A549 (cell line): ENCODE measurements around the gene OXT. TPM values are rescaled to one million over a fixed set of nuclear protein-coding genes. Genes with fewer than 3 reads are reported as not detected.

ENCODE experiments used
- ATAC-seq, 2 experiments: fragments of 200-7000 bp in 1 of 2; fragments of >200 bp in 1 of 2; cut with Nextera tagmentation in 1 of 2; cut with Tn5 transposase in 1 of 2; 3 replicates each; pipeline versions ENCODE4 v1.8.0 to v1.9.1; 2018 to 2020; ENCODE audit warnings: mild to moderate bottlenecking in 1 of 2, moderate library complexity in 1 of 2
- CTCF ChIA-PET: fragments of 300-600 bp; sonication (Branson Sonifier 250); formaldehyde crosslinking; extraction: SDS; loops from one replicate; lab custom pipeline; 2021; ENCODE audit warnings: antibody characterized with exemption, inconsistent platforms; lab: Yijun Ruan, JAX
- POLR2A ChIA-PET: fragments of 350-600 bp; formaldehyde crosslinking; extraction: SDS; loops from one replicate; lab custom pipeline; 2021; ENCODE audit warnings: antibody characterized with exemption, inconsistent platforms; lab: Yijun Ruan, JAX
- DNase-seq, 2 experiments: peaks; one replicate each; pipeline versions ENCODE4 v3.0.0 to v3.0.0-alpha.2; 2011 to 2016; ENCODE audit warnings: low read depth in 1 of 2, low spot score in 1 of 2
- FAIRE-seq: peaks from 2 replicates; lab custom pipeline; 2011; peaks lifted over from hg19 to GRCh38; lab: Jason Lieb, UNC
- H3K27ac ChIP-seq, 2 experiments: fragments of >200 bp; sonication (Bioruptor Twin); formaldehyde crosslinking; 3 replicates each; pipeline ENCODE4 v1.5.1; 2016 to 2017
- H3K4me1 ChIP-seq: fragments of >200 bp; sonication (Bioruptor Twin); formaldehyde crosslinking; 3 replicates; pipeline ENCODE4 v1.6.1; 2016
- H3K4me2 ChIP-seq: fragments of >200 bp; sonication (Bioruptor Twin); formaldehyde crosslinking; 3 replicates; pipeline ENCODE4 v1.6.1; 2016
- H3K4me3 ChIP-seq: fragments of >200 bp; sonication (Bioruptor Twin); formaldehyde crosslinking; 3 replicates; pipeline ENCODE4 v1.5.1; 2016
- H3K9me3 ChIP-seq: fragments of >200 bp; sonication (Bioruptor Twin); formaldehyde crosslinking; 3 replicates; pipeline ENCODE4 v1.6.1; 2016
- CHD4 ChIP-seq: fragments of 200-600 bp; sonication (generic); IDR thresholded peaks from 2 replicates; pipeline ENCODE4 v1.6.1; 2016; ENCODE audit warnings: antibody characterized with exemption, mild to moderate bottlenecking, borderline replicate concordance
- EP300 ChIP-seq, 2 experiments: fragments of >200 bp; sonication (Bioruptor Twin); formaldehyde crosslinking; IDR thresholded peaks; 2 replicates in 1 of 2; 3 replicates in 1 of 2; pipeline ENCODE4 v1.6.1; 2016 to 2017
- HOXB13 ChIP-seq: fragments of 250-450 bp; sonication (Bioruptor Pico); IDR thresholded peaks from 2 replicates; pipeline ENCODE4 v1.5.0; 2020; ENCODE audit warnings: low read depth, mild to moderate bottlenecking, moderate library complexity
- KDM1A ChIP-seq: fragments of 200-600 bp; sonication (generic); IDR thresholded peaks from 2 replicates; pipeline ENCODE4 v1.6.1; 2016; ENCODE audit warnings: low read depth, mild to moderate bottlenecking
- KDM5A ChIP-seq: fragments of 200-600 bp; sonication (generic); IDR thresholded peaks from 2 replicates; pipeline ENCODE4 v1.6.1; 2016; ENCODE audit warnings: antibody characterized with exemption, mild to moderate bottlenecking
- NFE2L2 ChIP-seq: fragments of 150-350 bp; conservative IDR thresholded peaks from 2 replicates; pipeline ENCODE4 v1.6.1; 2014; ENCODE audit warnings: low read length
- POLR2A ChIP-seq: IDR thresholded peaks from 2 replicates; pipeline ENCODE4 v1.6.1; 2012; ENCODE audit warnings: mild to moderate bottlenecking, low read length
- ZNF302 ChIP-seq: fragments of 250-450 bp; sonication (Bioruptor Pico); IDR thresholded peaks from 2 replicates; pipeline ENCODE4 v1.9.0; 2021; ENCODE audit warnings: inconsistent platforms, mild to moderate bottlenecking, moderate library complexity
- WGBS: methylation state at CpG from one replicate; pipeline ENCODE4 v1.1.6; 2017; ENCODE audit errors: missing lambda C conversion rate; 5-methylcytosine and 5-hydroxymethylcytosine counted together
- polyA plus RNA-seq, 4 experiments: library from polyadenylated mRNA; depleted of rRNA in 3 of 4; stranded (reverse); fragments of >200 nt; fragmentation: RNase III in 1 of 4; extraction: RNeasy Plus Mini Kit Qiagen cat#74134 plus additional on column Dnase treatment in 1 of 4; gene quantifications; 2 replicates in 3 of 4; 3 replicates in 1 of 4; pipeline ENCODE4 v1.2.3, GENCODE V29; 2011 to 2017
- TF ChIP-seq, protein P1 (sequence below): fragments of >200 bp; sonication (Bioruptor Twin); formaldehyde crosslinking; IDR thresholded peaks from 2 replicates; pipeline ENCODE4 v1.6.1; 2016
- TF ChIP-seq, protein P2 (sequence below): fragments of 150-350 bp; IDR thresholded peaks from 2 replicates; pipeline ENCODE4 v1.6.1; 2014; ENCODE audit warnings: low read depth, mild to moderate bottlenecking, low read length

OXT gene
- polyA plus RNA-seq, 2 of the 4 experiments (the other 2 are of a cell fraction) = not detected

DNA sequence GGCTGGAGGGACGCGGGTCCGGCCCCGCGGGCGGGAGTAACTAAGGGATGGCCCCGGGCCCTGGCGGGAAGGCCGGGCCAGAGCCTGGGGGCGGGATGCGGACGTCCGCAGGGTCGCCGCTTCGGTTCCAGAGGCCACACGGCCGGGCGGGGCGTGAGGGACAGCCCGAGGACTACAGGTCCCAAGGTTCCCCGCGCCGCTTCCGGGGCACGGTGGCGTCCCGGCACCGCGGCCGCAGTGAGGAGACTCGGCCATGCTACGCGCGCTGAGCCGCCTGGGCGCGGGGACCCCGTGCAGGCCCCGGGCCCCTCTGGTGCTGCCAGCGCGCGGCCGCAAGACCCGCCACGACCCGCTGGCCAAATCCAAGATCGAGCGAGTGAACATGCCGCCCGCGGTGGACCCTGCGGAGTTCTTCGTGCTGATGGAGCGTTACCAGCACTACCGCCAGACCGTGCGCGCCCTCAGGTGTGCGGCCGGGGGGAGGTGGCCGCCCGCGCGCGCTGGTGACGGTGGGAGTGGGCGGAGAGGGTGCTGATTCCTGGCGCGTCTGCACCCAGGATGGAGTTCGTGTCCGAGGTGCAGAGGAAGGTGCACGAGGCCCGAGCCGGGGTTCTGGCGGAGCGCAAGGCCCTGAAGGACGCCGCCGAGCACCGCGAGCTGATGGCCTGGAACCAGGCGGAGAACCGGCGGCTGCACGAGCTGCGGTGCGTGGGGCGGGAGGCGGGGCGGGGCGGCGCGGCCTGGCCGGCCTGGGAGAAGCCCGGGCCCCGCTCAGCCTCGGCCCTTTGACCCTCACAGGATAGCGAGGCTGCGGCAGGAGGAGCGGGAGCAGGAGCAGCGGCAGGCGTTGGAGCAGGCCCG is 25.4 kb upstream of the OXT start, which contains the start of gene MRPS26 (continued):
- TF ChIP-seq NFE2L2 (no peak), KDM1A (no peak), ZNF302 (CRISPR knock-in tag) (no peak)

DNA sequence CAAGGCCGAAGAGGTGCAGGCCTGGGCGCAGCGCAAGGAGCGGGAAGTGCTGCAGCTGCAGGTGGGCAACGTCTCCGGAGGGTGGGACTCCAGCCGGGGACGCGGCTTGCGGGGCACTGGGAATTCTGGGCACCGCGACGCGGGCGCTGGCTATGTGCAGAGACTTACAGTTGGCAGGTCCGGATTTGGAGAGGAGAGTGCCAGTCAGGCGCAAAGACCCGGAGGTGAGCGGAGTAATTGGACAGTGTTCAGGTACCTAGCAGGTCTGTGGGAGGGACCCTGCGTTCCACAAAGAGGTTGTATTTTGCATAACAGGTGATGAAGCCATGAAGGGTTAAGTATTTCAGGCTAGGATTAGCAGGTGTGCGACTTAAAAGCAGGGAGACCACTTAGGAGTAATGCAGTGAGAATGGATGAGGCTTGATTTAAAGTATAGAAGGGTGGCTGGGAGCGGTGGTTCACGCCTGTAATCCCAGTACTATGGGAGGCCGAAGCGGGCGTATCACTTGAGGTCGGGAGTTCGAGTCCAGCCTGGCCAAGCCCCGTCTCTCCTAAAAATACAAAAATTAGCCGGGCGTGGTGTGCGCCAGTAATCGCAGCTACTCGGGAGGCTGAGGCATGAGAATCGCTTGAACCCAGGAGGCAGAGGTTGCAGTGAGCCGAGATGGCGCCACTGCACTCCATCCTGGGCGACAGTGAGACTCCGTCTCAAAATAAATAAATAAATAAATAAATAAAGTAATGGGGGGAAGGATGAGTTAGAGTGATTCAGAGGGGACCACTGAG is 24.6 kb upstream of the OXT start:
- peaks cover 19% of the 10 kb centered on the region for H3K4me1 ChIP-seq
- no peaks in the 10 kb centered on the region for H3K9me3 ChIP-seq
- 44% methylated on average over 33 of the region's 39 CpGs for WGBS
- peak overlapping the region; percentile 86 to 94 for H3K27ac ChIP-seq
- no peak for TF ChIP-seq EP300 (IDR thresholded peaks at IDR 0.05)
- no peak for TF ChIP-seq HOXB13 (CRISPR knock-in tag)
- peak overlapping the region; percentile 77 for H3K4me2 ChIP-seq
- ChIA-PET POLR2A (interaction anchor here (0.7 kb wide), 1 partner anchor 195 kb away, joined by 3 read pairs; no protein-coding TSS in a partner anchor), CTCF (interaction anchor here (1.2 to 8.0 kb wide), 2 partner anchors 46 to 69 kb away, joined by 3 to 133 read pairs; no protein-coding TSS in a partner anchor)
- ATAC-seq = no peak; a peak in 1 of 6 replicates
- DNase-seq = peak in 1 of 2 experiments; percentile 53
- H3K4me3 ChIP-seq = peak overlapping the region; percentile 95
- FAIRE-seq = no peak

DNA sequence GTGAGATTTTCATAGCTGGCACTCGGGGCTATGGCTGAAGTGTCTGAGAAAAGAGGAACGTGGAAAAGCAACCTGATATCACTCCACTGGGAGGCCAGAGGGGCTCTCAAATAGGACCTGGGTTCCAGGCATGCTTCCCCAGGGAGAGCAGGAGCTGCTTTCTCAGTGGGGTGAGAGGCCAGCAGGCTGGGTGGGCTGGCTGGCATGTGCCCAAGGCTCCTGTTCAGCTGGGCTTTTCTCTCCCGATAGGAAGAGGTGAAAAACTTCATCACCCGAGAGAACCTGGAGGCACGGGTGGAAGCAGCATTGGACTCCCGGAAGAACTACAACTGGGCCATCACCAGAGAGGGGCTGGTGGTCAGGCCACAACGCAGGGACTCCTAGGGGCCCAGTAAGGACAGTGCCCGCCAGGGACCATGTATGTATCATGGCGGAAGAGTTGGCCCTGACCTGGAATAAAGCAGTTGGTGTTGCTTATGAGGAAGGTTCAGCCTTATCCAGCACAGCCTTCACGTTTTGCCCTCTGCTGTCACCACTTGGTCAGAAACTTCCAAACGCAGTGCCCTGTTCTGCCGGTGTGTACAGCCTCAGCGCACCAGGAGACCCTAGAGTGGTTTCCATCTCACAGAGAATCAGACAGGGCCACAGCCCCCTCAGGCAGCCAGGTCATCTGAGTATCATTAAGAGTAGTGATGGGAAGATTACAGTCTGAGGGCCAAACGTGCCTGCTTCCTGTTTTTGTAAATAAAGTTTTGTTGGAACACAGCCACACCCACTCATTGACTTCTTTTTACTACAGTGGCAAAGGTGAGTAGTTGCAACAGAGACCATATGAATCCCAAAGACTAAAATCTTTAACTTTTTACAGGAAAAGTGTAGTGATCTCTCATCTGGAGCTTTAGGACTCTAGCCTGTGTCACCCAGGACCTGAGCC is 23.7 kb upstream of the OXT start:
- H3K27ac ChIP-seq = peak overlapping the region in 1 of 2 experiments; percentile 94; a peak in 1 of 6 replicates
- H3K9me3 ChIP-seq = no peaks in the 10 kb centered on the region
- POLR2A ChIA-PET = no interaction called here
- CTCF ChIA-PET = interaction anchor here (0.7 to 8.0 kb wide), 5 partner anchors 28 to 304 kb away, joined by 3 to 133 read pairs (median 3); no protein-coding TSS in a partner anchor
- 90% methylated on average over 14 of the region's 14 CpGs for WGBS
- no peak for FAIRE-seq
- peak overlapping the region; percentile 95 for H3K4me3 ChIP-seq
- H3K4me1 ChIP-seq = peaks cover 13% of the 10 kb centered on the region
- DNase-seq = no peak
- H3K4me2 ChIP-seq = peak overlapping the region; percentile 77
- TF ChIP-seq NFE2L2 = no peak
- TF ChIP-seq CHD4 = no peak
- TF ChIP-seq, protein P1, sequence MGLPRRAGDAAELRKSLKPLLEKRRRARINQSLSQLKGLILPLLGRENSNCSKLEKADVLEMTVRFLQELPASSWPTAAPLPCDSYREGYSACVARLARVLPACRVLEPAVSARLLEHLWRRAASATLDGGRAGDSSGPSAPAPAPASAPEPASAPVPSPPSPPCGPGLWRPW = no peak
- no peak for TF ChIP-seq POLR2A
- no peak for ATAC-seq

DNA sequence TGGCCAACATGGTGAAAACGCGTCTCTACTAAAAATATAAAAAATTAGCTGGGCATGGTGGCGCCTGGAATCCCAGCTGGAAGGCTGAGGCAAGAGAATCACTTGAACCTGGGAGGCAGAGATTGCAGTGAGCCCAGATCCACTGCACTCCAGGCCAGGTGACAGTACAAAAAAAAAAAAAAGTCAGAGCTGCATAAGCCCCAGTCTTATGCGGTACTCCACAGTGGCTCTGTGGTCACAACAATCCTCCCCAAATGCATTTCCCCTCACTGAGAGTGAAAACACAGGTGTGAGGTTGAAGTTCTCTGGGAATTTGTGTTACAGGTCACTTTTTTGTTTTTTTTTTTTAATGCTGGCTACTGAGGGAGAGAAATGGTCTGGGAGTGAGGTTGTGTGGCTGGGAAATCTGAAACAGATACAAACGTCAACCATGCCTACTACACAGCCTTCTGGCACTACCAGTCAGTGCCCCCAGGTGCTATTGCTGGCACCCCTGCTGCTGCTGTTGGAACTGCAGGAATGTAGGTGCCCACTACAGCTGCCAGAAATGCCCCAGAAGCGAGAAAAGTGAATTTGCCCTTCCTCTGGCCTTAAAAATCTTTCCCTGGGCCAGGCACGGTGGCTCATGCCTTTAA is 19.9 kb upstream of the OXT start:
- ATAC-seq (peak; percentile 64 to 80; a peak in 5 of 6 replicates), DNase-seq (no peak), FAIRE-seq (no peak)
- TF ChIP-seq, protein P2, sequence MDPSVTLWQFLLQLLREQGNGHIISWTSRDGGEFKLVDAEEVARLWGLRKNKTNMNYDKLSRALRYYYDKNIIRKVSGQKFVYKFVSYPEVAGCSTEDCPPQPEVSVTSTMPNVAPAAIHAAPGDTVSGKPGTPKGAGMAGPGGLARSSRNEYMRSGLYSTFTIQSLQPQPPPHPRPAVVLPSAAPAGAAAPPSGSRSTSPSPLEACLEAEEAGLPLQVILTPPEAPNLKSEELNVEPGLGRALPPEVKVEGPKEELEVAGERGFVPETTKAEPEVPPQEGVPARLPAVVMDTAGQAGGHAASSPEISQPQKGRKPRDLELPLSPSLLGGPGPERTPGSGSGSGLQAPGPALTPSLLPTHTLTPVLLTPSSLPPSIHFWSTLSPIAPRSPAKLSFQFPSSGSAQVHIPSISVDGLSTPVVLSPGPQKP = no peak
- no peak for TF ChIP-seq KDM5A
- H3K4me3 ChIP-seq = no peak overlapping the region
- ChIA-PET CTCF (interaction anchor here (0.6 to 8.0 kb wide), 6 partner anchors 10 to 199 kb away, joined by 3 to 133 read pairs (median 4); no protein-coding TSS in a partner anchor), POLR2A (no interaction called here)
- WGBS = 75% methylated on average over 7 of the region's 7 CpGs
- peaks cover 11% of the 10 kb centered on the region for H3K4me1 ChIP-seq
- H3K4me2 ChIP-seq = no peak overlapping the region
- no peak overlapping the region for H3K27ac ChIP-seq
- no peaks in the 10 kb centered on the region for H3K9me3 ChIP-seq
